Measurements from ENCODE around the gene TXNRD3. TPM values are rescaled to one million over a fixed set of nuclear protein-coding genes. Genes with fewer than 3 reads are reported as not detected.

TXNRD3 gene
- total RNA-seq, 1 experiment from 2014 or later, result 6.9 TPM

- Mint-ChIP-seq H3K4me1 (no peaks in the 10 kb centered on the region), H3K4me3 (no peak overlapping the region), H3K27ac (no peak overlapping the region), H3K9me3 (no peaks in the 10 kb centered on the region), H3K27me3 (ENCODE audit: low read depth) (no peaks in the 10 kb centered on the region), H3K36me3 (no peaks in the 10 kb centered on the region)
- TF ChIP-seq FOXK1 (CRISPR knock-in tag; IDR thresholded peaks at IDR 0.05) (no peak), NFE2L1 (CRISPR knock-in tag; IDR thresholded peaks at IDR 0.05) (no peak), KAT7 (CRISPR knock-in tag; IDR thresholded peaks at IDR 0.05; ENCODE audit: borderline replicate concordance) (no peak), STAT6 (CRISPR knock-in tag; conservative IDR thresholded peaks at IDR 0.05; ENCODE audit: low read depth) (no peak), ZBTB43 (CRISPR knock-in tag; IDR thresholded peaks at IDR 0.05) (no peak), FOXP4 (CRISPR knock-in tag; IDR thresholded peaks at IDR 0.05) (no peak), ZSCAN18 (CRISPR knock-in tag; IDR thresholded peaks at IDR 0.05) (no peak), ZNF425 (CRISPR knock-in tag; conservative IDR thresholded peaks at IDR 0.05) (no peak), ERG (CRISPR knock-in tag; IDR thresholded peaks at IDR 0.05) (no peak), JAZF1 (CRISPR knock-in tag; IDR thresholded peaks at IDR 0.05) (no peak), GRHL2 (CRISPR knock-in tag; IDR thresholded peaks at IDR 0.05; ENCODE audit: insufficient replicate concordance, severe bottlenecking) (no peak), TEAD1 (CRISPR knock-in tag; IDR thresholded peaks at IDR 0.05) (no peak), ZNF671 (CRISPR knock-in tag; IDR thresholded peaks at IDR 0.05) (no peak), IRF1 (CRISPR knock-in tag; IDR thresholded peaks at IDR 0.05) (no peak), RELA (CRISPR knock-in tag; IDR thresholded peaks at IDR 0.05; ENCODE audit: borderline replicate concordance) (no peak), ZNF232 (CRISPR knock-in tag; IDR thresholded peaks at IDR 0.05) (no peak)
- ATAC-seq (no peak), DNase-seq (ENCODE audit: low spot score) (no peak)
- ChIA-PET POLR2A (no interaction called here), CTCF (no interaction called here)
Observed at GRCh38 chr3:126634803-126635202, 20.1 kb downstream of the TXNRD3 start.

All from WTC11 (cell line).